Stimulated activated CD8-positive, alpha-beta memory T cell treated with anti-CD3 and anti-CD28 coated beads, Interleukin-15, amount 100 ng/mL, for 1 hour (primary cell): ENCODE measurements around the gene ADAM29.
"Not testable (repeated sequence)": the region's sequence is repeated elsewhere in the genome, so short reads cannot be mapped to it uniquely, and the experiment has no call there.

Source experiments
- DNase-seq: peaks from one replicate; pipeline ENCODE4 v3.0.0-alpha.2; 2020; ENCODE audit warnings: low read depth

ADAM29 gene

GRCh38 chr4:174918058-174918457 lies at the start of gene ADAM29:
TSS of gene ADAM29 (plus strand) at chr4:174918358. CDS start at chr4:174975526, 57,168 bp downstream.
- DNase-seq = no peak

- DNase-seq = no peak
Measured at GRCh38 chr4:174869339-174869738, 48.8 kb upstream of the ADAM29 start.

GRCh38 chr4:174870311-174870710 lies 47.8 kb upstream of the ADAM29 start:
- DNase-seq = no peak

- DNase-seq = no peak
Measured at GRCh38 chr4:174871407-174871806, 46.8 kb upstream of the ADAM29 start.

GRCh38 chr4:174873146-174873545 lies 45.0 kb upstream of the ADAM29 start:
- not testable (repeated sequence) for DNase-seq

GRCh38 chr4:174873931-174874330 lies 44.2 kb upstream of the ADAM29 start:
- no peak for DNase-seq

- DNase-seq = no peak
Measured at GRCh38 chr4:174874898-174875297, 43.3 kb upstream of the ADAM29 start.

GRCh38 chr4:174880001-174880400 lies 38.2 kb upstream of the ADAM29 start:
- DNase-seq = no peak

GRCh38 chr4:174882317-174882992 lies 35.7 kb upstream of the ADAM29 start:
- no peak for DNase-seq

GRCh38 chr4:174907508-174907907 lies 10.7 kb upstream of the ADAM29 start:
- no peak for DNase-seq

- DNase-seq = no peak
Measured at GRCh38 chr4:174910271-174910670, 7.9 kb upstream of the ADAM29 start.

GRCh38 chr4:174912919-174913543 lies 5.1 kb upstream of the ADAM29 start:
- DNase-seq = no peak

GRCh38 chr4:174919886-174920423 lies 1.8 kb downstream of the ADAM29 start:
- no peak for DNase-seq

GRCh38 chr4:174926958-174927357 lies 8.8 kb downstream of the ADAM29 start:
- no peak for DNase-seq

GRCh38 chr4:174928174-174928573 lies 10.0 kb downstream of the ADAM29 start:
- no peak for DNase-seq

GRCh38 chr4:174928575-174929253 lies 10.6 kb downstream of the ADAM29 start:
- DNase-seq = no peak

- no peak for DNase-seq
Measured at GRCh38 chr4:174929346-174929745, 11.2 kb downstream of the ADAM29 start.

GRCh38 chr4:174930895-174931294 lies 12.7 kb downstream of the ADAM29 start:
- no peak for DNase-seq

- no peak for DNase-seq
Measured at GRCh38 chr4:174933083-174933482, 14.9 kb downstream of the ADAM29 start.

GRCh38 chr4:174934360-174934759 lies 16.2 kb downstream of the ADAM29 start:
- DNase-seq = no peak

GRCh38 chr4:174935607-174936006 lies 17.4 kb downstream of the ADAM29 start:
- no peak for DNase-seq

GRCh38 chr4:174940002-174940401 lies 21.8 kb downstream of the ADAM29 start:
- no peak for DNase-seq

- DNase-seq = no peak
Measured at GRCh38 chr4:174946246-174946645, 28.1 kb downstream of the ADAM29 start.
